HepG2 (cell line): ENCODE data around the gene GCSAM. TPM values are rescaled to one million over a fixed set of nuclear protein-coding genes. Genes with fewer than 3 reads are reported as not detected.

Source experiments
- ATAC-seq: fragments of 200-7000 bp; cut with Tn5 transposase; 3 replicates; pipeline ENCODE4 v1.9.1; 2020; ENCODE audit warnings: mild to moderate bottlenecking, moderate library complexity
- BruUV-seq: library from RNA; stranded (reverse); fragments of 400-500 nt; replicated peaks from 2 replicates; lab custom pipeline; 2021; lab: Mats Ljungman, UMichigan
- CTCF ChIA-PET: fragments of 300-600 bp; formaldehyde crosslinking; extraction: SDS; loops from one replicate; lab custom pipeline; 2021; ENCODE audit warnings: low total read pairs, inconsistent platforms, low intra/inter-chr PET ratio; lab: Yijun Ruan, JAX
- POLR2A ChIA-PET: fragments of 350-600 bp; sonication (Branson Sonifier 250); formaldehyde crosslinking; loops from one replicate; lab custom pipeline; 2020; ENCODE audit warnings: antibody characterized with exemption, inconsistent platforms; lab: Yijun Ruan, JAX
- DNase-seq: peaks from one replicate; pipeline ENCODE4 v3.0.0-alpha.2; 2015; ENCODE audit warnings: low spot score
- FAIRE-seq: peaks from 3 replicates; lab custom pipeline; 2011; peaks lifted over from hg19 to GRCh38; lab: Jason Lieb, UNC
- H2AFZ ChIP-seq: one replicate; pipeline ENCODE4 v1.6.1; 2011; ENCODE audit warnings: low read length, inconsistent platforms
- H3K27ac ChIP-seq: fragments of 300-600 bp; 3 replicates; pipeline ENCODE4 v1.8.0; 2011; ENCODE audit warnings: mixed run types, mild to moderate bottlenecking, mixed read lengths, low read length, inconsistent platforms; ENCODE audit not compliant: insufficient read depth; ENCODE audit errors: extremely low read length
- H3K27me3 ChIP-seq, 2 experiments: fragments of 200-600 bp in 1 of 2; 2 replicates in 1 of 2; 3 replicates in 1 of 2; pipeline versions ENCODE4 v1.6.0 to v1.8.0; 2011; ENCODE audit warnings: low read length in 2 of 2, mild to moderate bottlenecking in 2 of 2, moderate library complexity in 2 of 2, inconsistent platforms in 1 of 2; ENCODE audit not compliant: insufficient read depth in 2 of 2, control insufficient read depth in 1 of 2
- H3K36me3 ChIP-seq, 2 experiments: fragments of 200-600 bp in 1 of 2; replicated peaks in 1 of 2; 2 replicates in 1 of 2; 3 replicates in 1 of 2; pipeline versions ENCODE4 v1.5.1 to v1.8.0; 2011; ENCODE audit warnings: low read length in 2 of 2, inconsistent platforms in 1 of 2; ENCODE audit not compliant: insufficient read depth in 2 of 2, control insufficient read depth in 1 of 2
- H3K4me1 ChIP-seq: 2 replicates; pipeline ENCODE4 v1.5.1; 2012; ENCODE audit warnings: low read length, inconsistent platforms; ENCODE audit not compliant: insufficient read depth
- H3K4me2 ChIP-seq: 2 replicates; pipeline ENCODE4 v1.6.0; 2011; ENCODE audit warnings: low read depth, low read length, inconsistent platforms
- H3K4me3 ChIP-seq, 3 experiments: fragments of 200-600 bp in 1 of 3; sonication (generic), shearing (Covaris generic) in 1 of 3; replicated peaks in 1 of 3; 2 replicates each; pipeline ENCODE4 v1.5.1; 2011 to 2016; ENCODE audit warnings: low read length in 3 of 3, inconsistent platforms in 2 of 3, low read depth in 2 of 3, mild to moderate bottlenecking in 2 of 3, control low read depth in 1 of 3, mixed read lengths in 1 of 3; ENCODE audit not compliant: insufficient read depth in 1 of 3
- H3K79me2 ChIP-seq: one replicate; pipeline ENCODE4 v1.6.1; 2011; ENCODE audit warnings: low read length, inconsistent platforms; ENCODE audit not compliant: insufficient read depth
- H3K9ac ChIP-seq: 2 replicates; pipeline ENCODE4 v1.6.0; 2011; ENCODE audit warnings: mild to moderate bottlenecking, low read depth, low read length, inconsistent platforms; ENCODE audit not compliant: insufficient read depth
- H3K9me3 ChIP-seq: 2 replicates; pipeline ENCODE4 v1.5.1; 2012; ENCODE audit warnings: mild to moderate bottlenecking, low read length
- H4K20me1 ChIP-seq: 2 replicates; pipeline ENCODE4 v1.6.0; 2011; ENCODE audit warnings: inconsistent platforms, mild to moderate bottlenecking, low read length, moderate library complexity; ENCODE audit not compliant: insufficient read depth
- KDM2A ChIP-seq: sonication (generic); formaldehyde crosslinking; IDR thresholded peaks from 2 replicates; pipeline ENCODE4 v1.4.0; 2020; ENCODE audit warnings: low read depth, missing genetic modification reagents, borderline replicate concordance
- SYNCRIP ChIP-seq: fragments of 200-400 bp; formaldehyde crosslinking; IDR thresholded peaks from 2 replicates; pipeline ENCODE4 v1.6.1; 2018; ENCODE audit warnings: mild to moderate bottlenecking, low read depth, low read length; ENCODE audit not compliant: insufficient read depth
- ZC3H13 ChIP-seq: sonication (generic); formaldehyde crosslinking; IDR thresholded peaks from 2 replicates; pipeline ENCODE4 v1.8.1; 2023; ENCODE audit warnings: mild to moderate bottlenecking, missing genetic modification reagents, moderate library complexity
- ZNF10 ChIP-seq: sonication (generic); formaldehyde crosslinking; IDR thresholded peaks from 2 replicates; pipeline ENCODE4 v1.4.0; 2020; ENCODE audit warnings: mild to moderate bottlenecking, low read depth, missing genetic modification reagents, borderline replicate concordance
- ZNF326 ChIP-seq: sonication (generic); formaldehyde crosslinking; IDR thresholded peaks from 2 replicates; pipeline ENCODE4 v1.4.0; 2020; ENCODE audit warnings: missing genetic modification reagents, borderline replicate concordance
- ZNF446 ChIP-seq: sonication (generic); formaldehyde crosslinking; IDR thresholded peaks from 2 replicates; pipeline ENCODE4 v1.5.0; 2020; ENCODE audit warnings: mild to moderate bottlenecking, missing genetic modification reagents
- WGBS: methylation state at CpG from one replicate; pipeline ENCODE4 v1.1.6; 2017; ENCODE audit warnings: low lambda C conversion rate; 5-methylcytosine and 5-hydroxymethylcytosine counted together
- in situ Hi-C: cut with HindIII; loops from 2 replicates; pipeline ENCODE4 v1.10.0; 2017; ENCODE audit warnings: low pct_unique_long_range_greater_than_20kb; ENCODE audit not compliant: extremely low pct_ligation_motif_present
- intact Hi-C: fragments of 100-400 bp; cut with micrococcal nuclease; formaldehyde crosslinking; loops from one replicate; pipeline ENCODE4 v1.10.0; 2022; ENCODE audit not compliant: unreplicated experiment
- polyA plus RNA-seq, 8 experiments: library from polyadenylated mRNA; depleted of rRNA in 3 of 8; stranded (reverse) in 7 of 8; unstranded in 1 of 8; fragments of >200 nt; fragmentation: Illumina TruSeq in 4 of 8; extraction: Trizol in 4 of 8; gene quantifications; 2 replicates each; pipeline versions ENCODE4 v1.2.1 to v1.2.3, GENCODE V29; 2011 to 2016; ENCODE audit warnings: low read depth in 4 of 8, missing spikeins in 1 of 8, mixed read lengths in 1 of 8; ENCODE audit not compliant: insufficient read depth in 1 of 8
- total RNA-seq, 5 experiments: library from RNA; depleted of rRNA; stranded (reverse); fragments of >200 nt; fragmentation: Illumina TruSeq; extraction: Trizol; gene quantifications; 2 replicates each; pipeline ENCODE4 v1.2.3, GENCODE V29; 2016; ENCODE audit warnings: low read depth in 1 of 5
- TF ChIP-seq, protein P1 (sequence below): sonication (generic); formaldehyde crosslinking; IDR thresholded peaks from 2 replicates; pipeline ENCODE4 v1.4.0; 2020; ENCODE audit warnings: missing genetic modification reagents
- TF ChIP-seq, protein P2 (sequence below): sonication (generic); formaldehyde crosslinking; conservative IDR thresholded peaks from 2 replicates; pipeline ENCODE4 v1.4.0; 2020; ENCODE audit warnings: mild to moderate bottlenecking, missing genetic modification reagents, moderate library complexity
- TF ChIP-seq, protein P3 (sequence below): sonication (generic); formaldehyde crosslinking; IDR thresholded peaks from 2 replicates; pipeline ENCODE4 v1.4.0; 2020; ENCODE audit warnings: missing genetic modification reagents
- TF ChIP-seq, protein P4 (sequence below): sonication (generic); formaldehyde crosslinking; IDR thresholded peaks from 2 replicates; pipeline ENCODE4 v1.5.0; 2020; ENCODE audit warnings: missing genetic modification reagents

Gene GCSAM
- total and polyA plus RNA-seq, 2 of the 13 experiments (the other 11 are each of a cell fraction or from before 2014, with no cell fraction given): not detected

DNA sequence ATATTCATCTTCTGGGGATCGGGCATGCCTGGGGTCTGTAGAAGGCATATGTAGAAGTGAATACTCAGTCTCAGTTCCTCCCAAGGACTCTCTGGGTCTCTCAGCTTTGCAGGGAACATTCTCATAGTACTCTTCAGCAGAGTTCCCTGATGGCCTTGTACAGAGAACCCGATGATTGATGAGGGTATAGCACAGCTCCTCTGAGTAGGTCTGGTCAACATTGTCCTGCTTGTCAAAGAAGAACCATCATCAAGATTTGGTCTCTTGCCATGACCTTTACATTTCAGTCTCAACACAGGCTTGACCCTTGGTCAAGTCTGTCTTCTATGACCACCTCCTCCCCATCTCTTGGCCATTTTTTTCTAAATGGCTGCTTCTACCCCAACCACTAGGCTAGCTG, 9.5 kb downstream of the GCSAM start:
- no peak for FAIRE-seq
- no TSS peak for BruUV-seq
- no peak overlapping the region for H3K4me2 ChIP-seq
- H2AFZ ChIP-seq: no peak overlapping the region
- POLR2A ChIA-PET: no interaction called here
- no peaks in the 10 kb centered on the region for H3K36me3 ChIP-seq
- H3K27ac ChIP-seq: no peak overlapping the region
- intact Hi-C loops: no loop called here
- no peaks in the 10 kb centered on the region for H3K4me1 ChIP-seq
- no peak overlapping the region for H3K9ac ChIP-seq
- no peaks in the 10 kb centered on the region for H3K27me3 ChIP-seq
- no peak for ATAC-seq
- H3K9me3 ChIP-seq: no peaks in the 10 kb centered on the region
- 25% methylated on average over 2 of the region's 2 CpGs for WGBS
- H3K4me3 ChIP-seq: no peak overlapping the region
- H4K20me1 ChIP-seq: no peaks in the 10 kb centered on the region
- DNase-seq: no peak
- CTCF ChIA-PET: no interaction called here
- in situ Hi-C loops: no loop called here
- H3K79me2 ChIP-seq: no peaks in the 10 kb centered on the region
- TF ChIP-seq, protein P1, sequence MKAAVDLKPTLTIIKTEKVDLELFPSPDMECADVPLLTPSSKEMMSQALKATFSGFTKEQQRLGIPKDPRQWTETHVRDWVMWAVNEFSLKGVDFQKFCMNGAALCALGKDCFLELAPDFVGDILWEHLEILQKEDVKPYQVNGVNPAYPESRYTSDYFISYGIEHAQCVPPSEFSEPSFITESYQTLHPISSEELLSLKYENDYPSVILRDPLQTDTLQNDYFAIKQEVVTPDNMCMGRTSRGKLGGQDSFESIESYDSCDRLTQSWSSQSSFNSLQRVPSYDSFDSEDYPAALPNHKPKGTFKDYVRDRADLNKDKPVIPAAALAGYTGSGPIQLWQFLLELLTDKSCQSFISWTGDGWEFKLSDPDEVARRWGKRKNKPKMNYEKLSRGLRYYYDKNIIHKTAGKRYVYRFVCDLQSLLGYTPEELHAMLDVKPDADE (CRISPR knock-in tag): no peak
- TF ChIP-seq SYNCRIP (no peak), KDM2A (no peak), ZNF10 (CRISPR knock-in tag) (no peak), ZNF446 (CRISPR knock-in tag) (no peak), ZC3H13 (CRISPR knock-in tag) (no peak), ZNF326 (no peak)
- TF ChIP-seq, protein P2, sequence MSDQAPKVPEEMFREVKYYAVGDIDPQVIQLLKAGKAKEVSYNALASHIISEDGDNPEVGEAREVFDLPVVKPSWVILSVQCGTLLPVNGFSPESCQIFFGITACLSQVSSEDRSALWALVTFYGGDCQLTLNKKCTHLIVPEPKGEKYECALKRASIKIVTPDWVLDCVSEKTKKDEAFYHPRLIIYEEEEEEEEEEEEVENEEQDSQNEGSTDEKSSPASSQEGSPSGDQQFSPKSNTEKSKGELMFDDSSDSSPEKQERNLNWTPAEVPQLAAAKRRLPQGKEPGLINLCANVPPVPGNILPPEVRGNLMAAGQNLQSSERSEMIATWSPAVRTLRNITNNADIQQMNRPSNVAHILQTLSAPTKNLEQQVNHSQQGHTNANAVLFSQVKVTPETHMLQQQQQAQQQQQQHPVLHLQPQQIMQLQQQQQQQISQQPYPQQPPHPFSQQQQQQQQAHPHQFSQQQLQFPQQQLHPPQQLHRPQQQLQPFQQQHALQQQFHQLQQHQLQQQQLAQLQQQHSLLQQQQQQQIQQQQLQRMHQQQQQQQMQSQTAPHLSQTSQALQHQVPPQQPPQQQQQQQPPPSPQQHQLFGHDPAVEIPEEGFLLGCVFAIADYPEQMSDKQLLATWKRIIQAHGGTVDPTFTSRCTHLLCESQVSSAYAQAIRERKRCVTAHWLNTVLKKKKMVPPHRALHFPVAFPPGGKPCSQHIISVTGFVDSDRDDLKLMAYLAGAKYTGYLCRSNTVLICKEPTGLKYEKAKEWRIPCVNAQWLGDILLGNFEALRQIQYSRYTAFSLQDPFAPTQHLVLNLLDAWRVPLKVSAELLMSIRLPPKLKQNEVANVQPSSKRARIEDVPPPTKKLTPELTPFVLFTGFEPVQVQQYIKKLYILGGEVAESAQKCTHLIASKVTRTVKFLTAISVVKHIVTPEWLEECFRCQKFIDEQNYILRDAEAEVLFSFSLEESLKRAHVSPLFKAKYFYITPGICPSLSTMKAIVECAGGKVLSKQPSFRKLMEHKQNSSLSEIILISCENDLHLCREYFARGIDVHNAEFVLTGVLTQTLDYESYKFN (CRISPR knock-in tag): no peak
- TF ChIP-seq, protein P3, sequence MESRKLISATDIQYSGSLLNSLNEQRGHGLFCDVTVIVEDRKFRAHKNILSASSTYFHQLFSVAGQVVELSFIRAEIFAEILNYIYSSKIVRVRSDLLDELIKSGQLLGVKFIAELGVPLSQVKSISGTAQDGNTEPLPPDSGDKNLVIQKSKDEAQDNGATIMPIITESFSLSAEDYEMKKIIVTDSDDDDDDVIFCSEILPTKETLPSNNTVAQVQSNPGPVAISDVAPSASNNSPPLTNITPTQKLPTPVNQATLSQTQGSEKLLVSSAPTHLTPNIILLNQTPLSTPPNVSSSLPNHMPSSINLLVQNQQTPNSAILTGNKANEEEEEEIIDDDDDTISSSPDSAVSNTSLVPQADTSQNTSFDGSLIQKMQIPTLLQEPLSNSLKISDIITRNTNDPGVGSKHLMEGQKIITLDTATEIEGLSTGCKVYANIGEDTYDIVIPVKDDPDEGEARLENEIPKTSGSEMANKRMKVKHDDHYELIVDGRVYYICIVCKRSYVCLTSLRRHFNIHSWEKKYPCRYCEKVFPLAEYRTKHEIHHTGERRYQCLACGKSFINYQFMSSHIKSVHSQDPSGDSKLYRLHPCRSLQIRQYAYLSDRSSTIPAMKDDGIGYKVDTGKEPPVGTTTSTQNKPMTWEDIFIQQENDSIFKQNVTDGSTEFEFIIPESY (CRISPR knock-in tag): no peak
- TF ChIP-seq, protein P4, sequence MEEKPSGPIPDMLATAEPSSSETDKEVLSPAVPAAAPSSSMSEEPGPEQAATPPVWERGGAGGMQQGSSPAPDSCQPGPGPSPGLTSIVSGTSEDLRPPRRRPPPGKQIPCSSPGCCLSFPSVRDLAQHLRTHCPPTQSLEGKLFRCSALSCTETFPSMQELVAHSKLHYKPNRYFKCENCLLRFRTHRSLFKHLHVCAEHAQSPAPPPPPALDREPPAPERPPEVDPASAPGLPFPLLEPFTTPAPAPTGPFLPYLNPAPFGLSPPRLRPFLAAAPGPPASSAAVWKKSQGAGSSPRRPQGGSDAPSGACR: no peak
